Panc1 (cell line): ENCODE measurements around the gene PLCB1. TPM values are rescaled to one million over a fixed set of nuclear protein-coding genes. Genes with fewer than 3 reads are reported as not detected.

Source experiments
- ATAC-seq: fragments of 200-7000 bp; cut with Tn5 transposase; 2 replicates; pipeline ENCODE4 v1.9.1; 2020; ENCODE audit warnings: mild to moderate bottlenecking, moderate library complexity
- BruUV-seq: library from RNA; stranded (reverse); fragments of 400-500 nt; replicated peaks from 2 replicates; lab custom pipeline; 2021; lab: Mats Ljungman, UMichigan
- CTCF ChIA-PET: fragments of 300-600 bp; sonication (Branson Sonifier 250); formaldehyde crosslinking; loops from one replicate; lab custom pipeline; 2022; ENCODE audit warnings: antibody characterized with exemption; lab: Charles Lee
- POLR2A ChIA-PET: fragments of 300-600 bp; sonication (Branson Sonifier 250); formaldehyde crosslinking; loops from one replicate; lab custom pipeline; 2022; ENCODE audit warnings: antibody characterized with exemption; lab: Charles Lee
- DNase-seq: peaks from one replicate; pipeline ENCODE4 v3.0.0-alpha.2; 2010; ENCODE audit warnings: low read depth, low spot score
- H3K27ac ChIP-seq: 2 replicates; pipeline ENCODE4 v1.5.1; 2011; ENCODE audit warnings: mild to moderate bottlenecking, low read length, inconsistent platforms
- H3K27me3 ChIP-seq: fragments of 200-500 bp; sonication (Bioruptor generic); 2 replicates; pipeline ENCODE4 v1.6.0; 2014; ENCODE audit warnings: low read length, inconsistent platforms; ENCODE audit not compliant: control insufficient read depth, insufficient read depth
- H3K36me3 ChIP-seq: fragments of 200-500 bp; sonication (Bioruptor generic); 2 replicates; pipeline ENCODE4 v1.5.1; 2014; ENCODE audit warnings: inconsistent platforms, mild to moderate bottlenecking, low read length, moderate library complexity; ENCODE audit not compliant: control insufficient read depth, insufficient read depth
- H3K4me1 ChIP-seq: 2 replicates; pipeline ENCODE4 v1.5.1; 2011; ENCODE audit warnings: inconsistent platforms, mild to moderate bottlenecking, low read length, moderate library complexity; ENCODE audit not compliant: control insufficient read depth, insufficient read depth
- H3K4me3 ChIP-seq, 2 experiments: 2 replicates each; pipeline ENCODE4 v1.5.1; 2011 to 2012; ENCODE audit warnings: low read depth in 2 of 2, low read length in 2 of 2, mild to moderate bottlenecking in 2 of 2, inconsistent platforms in 1 of 2, moderate library complexity in 1 of 2
- H3K9me3 ChIP-seq: fragments of 200-500 bp; sonication (Bioruptor generic); 2 replicates; pipeline ENCODE4 v1.5.1; 2014; ENCODE audit warnings: low read depth, mild to moderate bottlenecking, inconsistent platforms, low read length, moderate library complexity; ENCODE audit not compliant: control insufficient read depth, insufficient read depth
- CTCF ChIP-seq: fragments of 450-650 bp; IDR thresholded peaks from 2 replicates; pipeline ENCODE4 v1.5.1; 2017; ENCODE audit warnings: mild to moderate bottlenecking
- POLR2AphosphoS5 ChIP-seq: IDR thresholded peaks from 2 replicates; pipeline ENCODE4 v1.6.1; 2012; ENCODE audit warnings: mild to moderate bottlenecking, low read depth, low read length, moderate library complexity
- REST ChIP-seq, 2 experiments: IDR thresholded peaks; 2 replicates each; pipeline ENCODE4 v1.6.1; 2011 to 2012; ENCODE audit warnings: low read depth in 2 of 2, control low read depth in 1 of 2, low read length in 1 of 2, mild to moderate bottlenecking in 1 of 2, moderate library complexity in 1 of 2; ENCODE audit not compliant: insufficient read depth in 1 of 2
- SIN3A ChIP-seq: IDR thresholded peaks from 2 replicates; pipeline ENCODE4 v1.6.1; 2012; ENCODE audit warnings: low read depth, mild to moderate bottlenecking, low read length, moderate library complexity, borderline replicate concordance; ENCODE audit not compliant: insufficient read depth
- TCF7L2 ChIP-seq: IDR thresholded peaks from 2 replicates; pipeline ENCODE4 v1.6.1; 2011; ENCODE audit warnings: mild to moderate bottlenecking, low read depth, low read length, inconsistent platforms
- in situ Hi-C: cut with HindIII; loops from 2 replicates; pipeline ENCODE4 v1.10.0; 2016; ENCODE audit warnings: low sequenced_read_pairs, low pct_unique_long_range_greater_than_20kb
- intact Hi-C: fragments of 100-400 bp; cut with micrococcal nuclease; formaldehyde crosslinking; loops from one replicate; pipeline ENCODE4 v1.10.0; 2022; ENCODE audit not compliant: unreplicated experiment
- total RNA-seq: library from RNA; stranded (reverse); gene quantifications from one replicate; pipeline ENCODE4 v1.2.1, GENCODE V29; 2021; ENCODE audit not compliant: unreplicated experiment

Gene PLCB1
- total RNA-seq, 1 experiment from 2014 or later, result 0.59 TPM

GRCh38 chr20:8183526-8183925 is 51.5 kb downstream of the PLCB1 start:
- intact Hi-C loops, result no loop called here
- no peaks in the 10 kb centered on the region for H3K36me3 ChIP-seq
- POLR2A ChIA-PET, result no interaction called here
- CTCF ChIA-PET, result no interaction called here
- no peaks in the 10 kb centered on the region for H3K4me1 ChIP-seq
- ATAC-seq, result no peak
- no peaks in the 10 kb centered on the region for H3K27me3 ChIP-seq
- in situ Hi-C loops, result no loop called here
- no peak overlapping the region for H3K27ac ChIP-seq
- DNase-seq, result no peak
- H3K4me3 ChIP-seq, result no peak overlapping the region
- no TSS peak for BruUV-seq
- TF ChIP-seq POLR2AphosphoS5 (no peak), REST (IDR thresholded peaks at IDR 0.05; ENCODE audit: insufficient read depth in 1 of 2, low read depth in 2 of 2, low read length in 1 of 2) (no peak), CTCF (no peak), TCF7L2 (no peak), SIN3A (no peak)
- H3K9me3 ChIP-seq, result no peaks in the 10 kb centered on the region

- Histone ChIP-seq H3K36me3 (no peaks in the 10 kb centered on the region), H3K4me3 (no peak overlapping the region), H3K27me3 (no peaks in the 10 kb centered on the region), H3K27ac (no peak overlapping the region), H3K9me3 (no peaks in the 10 kb centered on the region), H3K4me1 (no peaks in the 10 kb centered on the region)
- ChIA-PET POLR2A (no interaction called here), CTCF (no interaction called here)
- BruUV-seq, result no TSS peak
- ATAC-seq, result no peak
- no peak for DNase-seq
- TF ChIP-seq REST (IDR thresholded peaks at IDR 0.05; ENCODE audit: insufficient read depth in 1 of 2, low read depth in 2 of 2, low read length in 1 of 2) (no peak), TCF7L2 (no peak), SIN3A (no peak), CTCF (no peak), POLR2AphosphoS5 (no peak)
- in situ Hi-C loops (no loop called here), intact Hi-C loops (no loop called here)
These were observed 55.7 kb downstream of the PLCB1 start for GRCh38 chr20:8187740-8188139.
